NCI-H2227 (cell line): ENCODE measurements around the gene IWS1.
"Not testable (repeated sequence)": the region's sequence is repeated elsewhere in the genome, so short reads cannot be mapped to it uniquely, and the experiment has no call there.

Experiments used
- DNase-seq: peaks from one replicate; lab custom pipeline; 2025; ENCODE audit not compliant: unreplicated experiment; lab: John Stamatoyannopoulos, UW

Gene IWS1

GRCh38 chr2:127463155-127463991 is 62.9 kb downstream of the IWS1 start:
- no peak for DNase-seq

GRCh38 chr2:127462461-127462860 is 63.8 kb downstream of the IWS1 start:
- DNase-seq: no peak

GRCh38 chr2:127456960-127457359 is 69.3 kb downstream of the IWS1 start:
- DNase-seq: no peak

GRCh38 chr2:127455566-127456493 is 70.5 kb downstream of the IWS1 start:
- no peak for DNase-seq

GRCh38 chr2:127454595-127455565 is 71.4 kb downstream of the IWS1 start:
- DNase-seq: no peak

GRCh38 chr2:127453392-127454171 is 72.7 kb downstream of the IWS1 start:
- no peak for DNase-seq

- DNase-seq: no peak
Observed at GRCh38 chr2:127453013-127453391, 73.3 kb downstream of the IWS1 start.

GRCh38 chr2:127452423-127452822 is 73.9 kb downstream of the IWS1 start:
- not testable (repeated sequence) for DNase-seq

- no peak for DNase-seq
Observed at GRCh38 chr2:127451981-127452380, 74.3 kb downstream of the IWS1 start.

GRCh38 chr2:127449898-127450297 is 76.4 kb downstream of the IWS1 start:
- DNase-seq: no peak

GRCh38 chr2:127449414-127449813 is 76.9 kb downstream of the IWS1 start:
- DNase-seq: no peak

- no peak for DNase-seq
Observed at GRCh38 chr2:127448526-127448925, 77.8 kb downstream of the IWS1 start.

GRCh38 chr2:127439343-127439742 is 86.9 kb downstream of the IWS1 start:
- no peak for DNase-seq

- DNase-seq: no peak
Observed at GRCh38 chr2:127437781-127438726, 88.2 kb downstream of the IWS1 start.

GRCh38 chr2:127437056-127437455 is 89.2 kb downstream of the IWS1 start:
- no peak for DNase-seq

- DNase-seq: no peak
Observed at GRCh38 chr2:127434515-127434914, 91.8 kb downstream of the IWS1 start.

- DNase-seq: no peak
Observed at GRCh38 chr2:127431408-127432023, 94.8 kb downstream of the IWS1 start.
